ENCODE measurements around the gene WDFY4. TPM values are rescaled to one million over a fixed set of nuclear protein-coding genes. Genes with fewer than 3 reads are reported as not detected.

WDFY4 gene
- total RNA-seq, 1 donor from 2014 or later, result 33.8 TPM

GRCh38 chr10:48951707-48952106 is 267.0 kb downstream of the WDFY4 start:
- no peak overlapping the region for H3K27ac ChIP-seq
- H3K4me3 ChIP-seq, result no peak overlapping the region
- H3K27me3 ChIP-seq, result no peaks in the 10 kb centered on the region
- no peak for TF ChIP-seq CTCF (IDR thresholded peaks at IDR 0.05)
- intact Hi-C loops (cut with DNase I), result no loop called here
- peaks cover 3 to 5% of the 10 kb centered on the region in 2 donors for H3K4me1 ChIP-seq
- H3K9me3 ChIP-seq, result no peaks in the 10 kb centered on the region
- no peaks in the 10 kb centered on the region for H3K36me3 ChIP-seq
- no peak for DNase-seq (ENCODE audit: low spot score in 2 of 2)

GRCh38 chr10:48957361-48958151 is 272.9 kb downstream of the WDFY4 start:
- no peak for DNase-seq (ENCODE audit: low spot score in 2 of 2)
- H3K27ac ChIP-seq, result no peak overlapping the region
- no peaks in the 10 kb centered on the region for H3K4me1 ChIP-seq
- H3K27me3 ChIP-seq, result no peaks in the 10 kb centered on the region
- H3K9me3 ChIP-seq, result no peaks in the 10 kb centered on the region
- H3K36me3 ChIP-seq, result no peaks in the 10 kb centered on the region
- no peak overlapping the region for H3K4me3 ChIP-seq
- TF ChIP-seq CTCF (IDR thresholded peaks at IDR 0.05), result no peak
- intact Hi-C loops (cut with DNase I), result no loop called here

GRCh38 chr10:48958598-48959190 is 274.0 kb downstream of the WDFY4 start:
- no peak overlapping the region for H3K4me3 ChIP-seq
- no peaks in the 10 kb centered on the region for H3K27me3 ChIP-seq
- no peak for TF ChIP-seq CTCF (IDR thresholded peaks at IDR 0.05)
- no peak for DNase-seq (ENCODE audit: low spot score in 2 of 2)
- intact Hi-C loops (cut with DNase I), result no loop called here
- H3K9me3 ChIP-seq, result no peaks in the 10 kb centered on the region
- no peak overlapping the region for H3K27ac ChIP-seq
- H3K4me1 ChIP-seq, result no peaks in the 10 kb centered on the region
- H3K36me3 ChIP-seq, result no peaks in the 10 kb centered on the region

GRCh38 chr10:48964038-48964437 is 279.4 kb downstream of the WDFY4 start:
- no peak for TF ChIP-seq CTCF (IDR thresholded peaks at IDR 0.05)
- Histone ChIP-seq H3K27ac (no peak overlapping the region), H3K4me1 (no peaks in the 10 kb centered on the region), H3K9me3 (no peaks in the 10 kb centered on the region), H3K36me3 (no peaks in the 10 kb centered on the region), H3K4me3 (no peak overlapping the region), H3K27me3 (no peaks in the 10 kb centered on the region)
- intact Hi-C loops (cut with DNase I), result no loop called here
- DNase-seq (ENCODE audit: low spot score in 2 of 2), result no peak

- intact Hi-C loops (cut with DNase I), result no loop called here
- no peak overlapping the region for H3K27ac ChIP-seq
- no peaks in the 10 kb centered on the region for H3K9me3 ChIP-seq
Observed at GRCh38 chr10:48965460-48965859, 280.8 kb downstream of the WDFY4 start.

More at GRCh38 chr10:48965460-48965859, 280.8 kb downstream of the WDFY4 start:
- no peaks in the 10 kb centered on the region for H3K4me1 ChIP-seq
- H3K27me3 ChIP-seq, result no peaks in the 10 kb centered on the region
- H3K4me3 ChIP-seq, result no peak overlapping the region
- TF ChIP-seq CTCF (IDR thresholded peaks at IDR 0.05), result no peak
- no peaks in the 10 kb centered on the region for H3K36me3 ChIP-seq
- DNase-seq (ENCODE audit: low spot score in 2 of 2), result no peak
